Endothelial cell of umbilical vein (primary cell): ENCODE measurements around the gene MAP4K5. TPM values are rescaled to one million over a fixed set of nuclear protein-coding genes. Genes with fewer than 3 reads are reported as not detected.

ENCODE experiments used
- polyA plus RNA-seq, 4 experiments: library from polyadenylated mRNA; depleted of rRNA in 3 of 4; stranded (reverse) in 3 of 4; unstranded in 1 of 4; fragments of >200 nt; gene quantifications; 2 replicates each; pipeline versions ENCODE4 v1.2.1 to v1.2.3, GENCODE V29; 2011 to 2012; ENCODE audit warnings: missing spikeins in 1 of 4
- small RNA-seq: library from RNA; depleted of rRNA; stranded (forward); fragments of <200 nt; gene quantifications from one replicate; pipeline ENCODE3, GENCODE V24; 2012; ENCODE audit warnings: low replicate concordance, low read depth; ENCODE audit not compliant: insufficient read depth, insufficient read length
- total RNA-seq: library from RNA; stranded (reverse); gene quantifications from 2 replicates; pipeline ENCODE4 v1.2.3, GENCODE V29; 2021

Gene MAP4K5
- total and polyA plus RNA-seq, 2 donors (not counting 3 experiments of a cell fraction or from before 2014, with no cell fraction given): 17.4 to 73.7 TPM

Small RNAs within 50 kb of the gene (small RNA-seq; reads per million reads assigned to genes)
- gene RF00019 (not detected), gene SNRPGP1 (not detected)

Other genes starting within 250 kb of the MAP4K5 start
- gene L2HGDH, start 220.3 kb downstream of the MAP4K5 start, total RNA-seq: 5.3 and 5.4 TPM in 2 replicates
- 2.1 and 2.5 TPM in 2 replicates for gene L2HGDH, start 220.3 kb downstream of the MAP4K5 start, polyA plus RNA-seq
- gene DMAC2L, start 220.2 kb downstream of the MAP4K5 start, total RNA-seq: 7.9 and 13.9 TPM in 2 replicates
- 16.1 and 19.2 TPM in 2 replicates for gene DMAC2L, start 220.2 kb downstream of the MAP4K5 start, polyA plus RNA-seq
- gene CDKL1, start 135.7 kb downstream of the MAP4K5 start, total RNA-seq: 9.7 and 14.2 TPM in 2 replicates
- gene CDKL1, start 135.7 kb downstream of the MAP4K5 start, polyA plus RNA-seq: 1.6 and 2.6 TPM in 2 replicates
- 2.8 and 5.1 TPM in 2 replicates for gene ATL1, start 27.6 kb upstream of the MAP4K5 start, total RNA-seq
- 1.1 and 1.4 TPM in 2 replicates for gene ATL1, start 27.6 kb upstream of the MAP4K5 start, polyA plus RNA-seq
- 27.8 and 31.0 TPM in 2 replicates for gene SAV1, start 135.7 kb upstream of the MAP4K5 start, total RNA-seq
- gene SAV1, start 135.7 kb upstream of the MAP4K5 start, polyA plus RNA-seq: 6.0 and 7.1 TPM in 2 replicates